Femur (tissue), 1 donor: ENCODE measurements around the gene CENPX.

Experiments used
- DNase-seq: peaks from one replicate; pipeline ENCODE4 v3.0.0-alpha.2; 2017

The CENPX gene

DNA sequence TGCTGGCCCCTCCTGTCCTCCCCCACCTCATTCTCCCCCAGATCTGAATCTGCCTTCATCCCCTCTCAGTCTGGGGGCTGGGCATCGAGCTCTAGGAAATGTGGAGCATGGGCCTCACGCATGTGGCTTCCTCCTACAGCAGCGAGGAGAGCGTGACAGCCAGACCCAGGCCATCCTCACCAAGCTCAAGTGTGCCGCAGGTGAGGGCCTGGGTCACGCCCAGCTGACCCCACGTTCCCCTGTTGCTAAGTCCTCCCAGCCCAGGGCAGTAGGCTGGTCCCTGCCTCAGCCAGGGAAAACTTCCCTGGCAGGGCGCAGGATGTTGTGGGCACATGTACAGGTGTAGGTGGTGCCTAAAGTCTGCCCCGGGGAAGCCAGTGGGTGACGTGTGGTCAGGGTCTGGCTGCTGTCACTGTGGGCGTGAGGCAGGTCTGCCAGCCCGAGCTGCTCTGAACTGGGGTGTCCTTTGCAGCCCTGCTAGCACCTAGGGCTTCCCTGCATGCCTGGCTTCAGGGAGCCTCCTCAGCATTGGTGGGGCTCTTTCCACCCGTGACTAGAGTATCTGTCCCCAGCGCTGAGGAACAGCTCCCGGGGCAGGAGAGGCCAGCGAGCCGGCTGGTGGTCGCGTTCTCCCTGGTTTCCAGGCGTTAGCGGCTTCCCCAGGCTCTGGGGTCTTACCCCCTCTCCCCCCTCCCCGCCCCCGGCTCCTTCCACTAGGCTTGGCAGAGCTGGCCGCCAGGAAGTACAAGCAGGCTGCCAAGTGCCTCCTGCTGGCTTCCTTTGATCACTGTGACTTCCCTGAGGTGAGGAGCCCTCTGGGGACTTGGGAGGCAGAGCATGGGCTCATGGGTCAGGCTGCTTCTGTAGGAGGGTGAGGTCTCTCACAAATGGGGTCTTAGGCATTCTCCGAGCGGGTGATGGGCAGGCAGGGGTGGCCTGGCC, 32.6 kb upstream of the CENPX start:
- peak; percentile 16 for DNase-seq

DNA sequence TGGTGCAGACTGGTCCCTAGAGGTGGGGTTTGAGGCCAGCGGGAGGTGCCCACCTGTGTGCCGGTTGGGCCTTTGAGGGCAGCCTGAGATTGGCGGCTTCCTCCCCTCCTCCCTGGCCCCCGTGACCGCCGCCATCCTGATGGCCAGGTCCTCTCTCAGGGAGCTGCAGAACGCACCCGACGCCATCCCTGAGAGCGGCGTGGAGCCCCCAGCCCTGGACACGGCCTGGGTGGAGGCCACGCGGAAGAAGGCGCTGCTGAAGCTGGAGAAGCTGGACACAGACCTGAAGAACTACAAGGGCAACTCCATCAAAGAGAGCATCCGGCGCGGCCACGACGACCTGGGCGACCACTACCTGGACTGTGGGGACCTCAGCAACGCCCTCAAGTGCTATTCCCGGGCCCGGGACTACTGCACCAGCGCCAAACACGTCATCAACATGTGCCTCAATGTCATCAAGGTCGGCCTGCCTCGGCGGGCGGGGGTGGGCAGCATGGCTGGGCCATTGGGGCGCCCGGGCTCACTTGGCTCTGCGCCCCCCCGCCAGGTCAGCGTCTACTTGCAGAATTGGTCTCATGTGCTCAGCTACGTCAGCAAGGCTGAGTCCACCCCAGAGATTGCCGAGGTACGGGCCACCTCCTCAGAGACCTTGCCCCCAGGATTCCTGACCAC, 31.8 kb upstream of the CENPX start:
- peak; percentile 27 for DNase-seq

DNA sequence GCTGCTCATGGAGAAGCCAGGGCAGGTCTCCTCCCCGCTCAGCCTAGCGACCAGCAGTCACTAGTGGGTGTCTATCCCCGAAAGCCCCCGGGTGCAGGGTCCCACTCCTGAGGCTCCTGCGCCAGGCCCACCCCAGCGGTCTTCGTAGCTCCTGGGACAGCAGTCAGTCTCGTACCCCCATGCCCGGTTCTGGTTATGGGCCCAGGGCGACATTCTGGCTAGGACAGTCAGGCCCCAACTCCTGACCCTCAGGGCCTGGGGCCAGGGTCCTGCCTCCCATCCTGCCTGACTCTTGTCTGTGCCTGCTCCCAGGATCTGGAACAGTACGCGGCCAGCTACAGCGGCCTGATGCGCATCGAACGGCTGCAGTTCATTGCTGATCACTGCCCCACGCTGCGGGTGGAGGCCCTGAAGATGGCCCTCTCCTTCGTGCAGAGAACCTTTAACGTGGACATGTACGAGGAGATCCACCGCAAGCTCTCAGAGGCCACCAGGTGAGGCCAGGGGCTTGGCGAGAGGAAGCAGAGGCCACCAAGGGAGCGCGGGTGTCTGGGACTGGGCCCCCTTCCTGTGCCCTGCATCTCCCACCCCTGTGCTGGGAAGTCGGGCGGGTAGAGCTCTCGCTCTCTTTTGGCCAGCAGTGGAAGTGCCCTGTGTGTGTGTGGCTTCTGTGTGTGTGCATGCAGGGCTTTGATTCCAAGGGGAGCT, 31.0 kb upstream of the CENPX start:
- peak; percentile 15 for DNase-seq

DNA sequence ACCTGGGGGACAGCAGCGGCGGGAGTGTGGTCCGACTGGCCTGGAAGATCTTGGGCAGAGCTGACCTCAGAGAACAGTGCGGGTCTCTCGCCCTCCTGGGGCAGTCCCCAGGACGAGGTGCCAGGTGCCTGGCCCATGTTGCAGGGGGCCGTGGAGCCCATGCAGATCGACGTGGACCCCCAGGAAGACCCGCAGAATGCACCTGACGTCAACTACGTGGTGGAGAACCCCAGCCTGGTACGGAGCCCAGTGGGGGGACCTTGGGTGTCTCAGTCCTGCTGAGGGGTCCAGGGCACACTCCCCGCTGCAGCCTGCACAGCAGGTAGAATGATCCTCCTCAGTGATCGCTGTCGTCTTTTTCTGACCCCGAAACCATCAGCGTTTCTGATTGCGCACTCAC, 30.5 kb upstream of the CENPX start:
- no peak for DNase-seq

DNA sequence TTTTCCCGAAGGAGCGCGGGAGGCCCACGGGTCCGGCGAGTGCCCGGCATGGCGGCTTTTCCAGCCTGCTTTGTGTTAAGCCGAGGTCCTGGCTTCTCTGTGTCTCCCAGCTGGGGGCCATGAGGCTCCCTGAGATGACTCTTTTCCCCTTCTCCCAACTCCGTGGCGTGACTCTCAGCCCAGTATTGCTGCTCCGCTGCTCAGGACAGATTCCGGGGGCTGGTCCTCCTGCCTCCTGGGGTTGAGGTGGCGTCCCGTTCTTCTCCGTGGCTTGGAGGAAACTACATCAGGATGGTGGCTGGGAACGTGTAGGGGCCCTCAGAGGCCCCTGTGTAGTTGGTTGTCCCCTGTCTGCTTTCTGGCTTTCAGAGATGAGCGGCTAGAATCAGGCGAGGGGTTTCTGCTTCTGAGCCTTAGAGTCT, 30.0 kb upstream of the CENPX start:
- DNase-seq, result peak; percentile 18

DNA sequence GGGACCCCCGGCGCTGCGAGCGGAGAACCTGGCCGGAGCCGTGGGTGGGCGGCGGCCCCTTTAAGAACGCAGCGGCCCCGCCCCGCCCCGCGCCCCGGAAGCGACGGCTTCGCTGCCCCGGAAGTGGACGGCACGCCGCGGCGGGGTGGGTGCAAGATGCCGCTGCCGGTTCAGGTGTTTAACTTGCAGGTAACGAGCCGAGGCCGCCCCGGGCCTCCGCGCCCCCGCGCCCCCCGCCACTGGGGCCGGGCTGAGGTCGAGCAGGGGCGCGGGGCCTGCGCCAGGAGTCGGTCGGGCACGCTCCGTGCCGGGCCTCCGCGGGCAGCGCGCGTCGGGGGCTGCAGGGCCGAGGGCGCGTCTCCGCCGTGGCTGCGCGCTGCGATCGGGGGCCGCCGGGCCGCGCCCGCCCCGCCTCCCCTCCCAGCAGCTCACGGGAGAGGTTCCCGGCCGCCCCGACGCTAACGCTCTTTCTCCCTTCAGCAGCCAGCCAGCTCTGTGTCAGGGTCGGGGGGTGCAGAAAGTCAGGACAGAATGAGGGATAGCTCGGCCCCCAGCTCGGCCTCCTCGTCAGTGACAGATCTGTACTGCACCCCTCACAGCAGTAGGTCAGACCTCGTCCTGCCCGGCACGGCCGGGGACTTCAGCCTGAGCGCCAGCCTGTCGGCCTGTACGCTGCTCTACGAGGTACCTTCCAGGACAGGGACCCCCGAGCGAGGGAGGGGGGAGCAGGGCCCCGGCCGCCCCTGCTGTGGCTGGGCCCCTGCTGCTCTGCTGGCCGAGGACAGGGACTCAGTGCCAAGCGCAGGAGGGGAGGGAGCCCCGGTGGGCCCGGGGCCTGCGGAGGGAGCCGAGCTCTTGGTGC, 29.3 kb upstream of the CENPX start, which contains the start of the genes GPS1 and RFNG:
Gene GPS1, plus strand, starts transcription at position 123 of the 862 bp plus-strand sequence. Its CDS starts 34 bp downstream, at position 157.
Gene RFNG, minus strand, starts transcription at position 36 of the 862 bp plus-strand sequence. CDS start 45 bp downstream, outside the sequence.
- peak; percentile 85 for DNase-seq

DNA sequence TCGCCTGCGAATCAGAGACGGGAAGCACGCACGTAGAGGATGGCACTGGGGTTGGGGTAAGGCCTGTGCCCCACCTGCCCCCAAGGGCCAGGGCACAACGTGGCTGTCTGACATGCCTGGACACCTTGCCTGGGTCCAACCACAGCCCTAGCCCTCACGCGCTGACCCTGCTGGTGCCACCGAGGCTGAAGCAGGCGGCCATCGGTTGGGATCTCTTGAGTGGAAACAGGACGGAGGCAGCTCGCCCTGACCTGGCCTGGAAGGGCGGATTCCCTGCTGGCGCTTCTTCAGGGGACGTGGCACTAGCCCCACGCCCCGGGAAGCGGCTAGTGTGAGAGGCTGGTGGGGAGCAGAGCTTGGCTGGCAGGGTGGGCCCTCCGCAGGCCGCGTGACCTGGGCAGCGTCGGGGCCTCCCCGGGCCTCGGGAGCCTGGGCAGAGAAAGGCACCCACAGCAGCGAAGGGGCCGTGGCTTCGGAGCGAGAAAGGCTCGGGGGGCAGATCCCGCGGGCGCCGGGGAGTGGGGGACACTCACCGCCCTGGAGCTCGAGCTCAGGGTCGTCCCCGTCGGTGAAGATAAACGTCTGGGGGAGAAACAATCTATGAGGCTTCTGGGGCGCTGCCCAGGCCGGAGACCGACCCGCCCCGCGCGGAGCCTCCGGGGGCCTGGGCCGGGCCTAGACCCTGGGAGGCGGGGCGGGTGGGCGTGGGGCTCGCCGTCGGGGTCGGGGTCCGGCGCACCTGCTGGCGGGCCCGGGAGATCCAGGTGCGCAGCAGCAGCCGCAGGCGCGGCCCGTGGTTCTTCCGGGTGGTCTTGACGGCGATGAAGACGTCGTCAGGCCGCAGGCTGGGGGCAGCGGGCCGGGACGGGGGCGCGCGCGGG, 28.3 kb upstream of the CENPX start:
- peak; percentile 40 for DNase-seq

DNA sequence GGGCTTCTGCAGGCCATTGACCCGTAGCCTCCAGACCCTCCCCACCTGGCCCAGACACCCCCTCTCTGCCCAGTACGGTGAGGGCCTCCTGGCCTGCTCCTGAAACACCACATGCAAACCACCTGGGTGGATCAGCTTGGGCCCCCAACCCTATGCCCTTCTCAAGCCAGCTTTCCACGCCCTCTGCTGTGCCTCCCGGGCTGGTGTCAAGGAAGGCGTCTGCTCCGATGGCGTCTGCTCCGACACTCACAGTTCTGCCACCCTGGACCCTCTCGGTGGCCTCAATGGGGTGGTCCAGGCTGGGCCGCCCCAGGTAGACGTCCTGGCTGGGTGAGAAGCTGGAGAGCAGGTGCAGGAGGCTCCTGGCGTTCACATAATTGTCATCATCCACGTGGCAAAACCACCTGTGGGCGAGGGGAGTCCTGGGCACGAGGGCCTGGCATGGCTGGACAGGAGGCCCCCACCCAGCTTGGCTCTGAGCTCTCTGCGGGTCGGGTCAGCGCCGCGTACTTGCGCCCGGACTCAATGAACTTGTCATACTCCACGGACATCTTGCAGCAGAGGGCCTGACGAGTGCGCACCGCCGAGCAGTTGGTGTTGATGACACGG, 27.6 kb upstream of the CENPX start:
- peak; percentile 25 for DNase-seq

DNA sequence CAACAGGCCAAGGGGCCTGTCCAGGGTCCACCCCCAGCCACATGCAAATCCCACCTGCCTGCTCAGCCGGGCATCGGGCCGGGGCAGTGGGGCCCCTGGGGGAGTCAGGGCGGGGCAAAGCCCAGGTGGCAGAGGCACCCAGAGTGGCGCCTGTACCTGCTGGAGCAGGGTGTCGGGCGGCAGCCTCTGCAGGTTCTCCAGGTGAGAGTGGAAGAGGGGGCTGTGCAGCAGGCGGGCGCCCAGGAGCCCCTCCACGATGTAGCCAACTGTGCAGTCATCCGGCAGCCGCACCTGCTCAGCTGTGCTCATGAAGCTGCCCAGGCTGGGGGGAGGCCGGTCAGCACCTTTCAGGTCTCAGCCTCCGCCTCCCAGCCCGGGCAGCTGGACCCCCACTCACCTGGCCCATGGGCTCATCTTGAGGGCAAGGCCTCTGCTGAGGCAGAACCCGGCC, 26.9 kb upstream of the CENPX start:
- peak; percentile 17 for DNase-seq

DNA sequence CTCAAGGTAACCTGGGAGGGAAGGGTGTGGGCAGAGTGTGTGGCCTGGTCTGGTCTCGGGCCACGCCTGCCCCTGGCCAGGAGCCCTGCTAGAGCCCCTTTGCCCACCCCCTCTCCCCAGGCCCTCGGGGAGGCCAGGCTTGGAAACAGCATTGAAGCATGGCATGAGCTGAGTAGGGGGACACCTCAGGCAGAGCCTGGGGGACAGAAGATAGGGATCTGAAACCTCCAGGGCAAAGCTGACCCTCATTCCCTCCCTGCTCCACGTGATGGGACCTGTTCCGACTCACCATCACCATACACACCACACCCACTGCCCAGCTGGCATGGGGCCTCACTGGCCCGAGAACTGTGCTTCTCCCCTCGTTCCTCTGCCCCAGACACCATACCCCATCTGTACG, 26.4 kb upstream of the CENPX start:
- DNase-seq, result peak; percentile 17

DNA sequence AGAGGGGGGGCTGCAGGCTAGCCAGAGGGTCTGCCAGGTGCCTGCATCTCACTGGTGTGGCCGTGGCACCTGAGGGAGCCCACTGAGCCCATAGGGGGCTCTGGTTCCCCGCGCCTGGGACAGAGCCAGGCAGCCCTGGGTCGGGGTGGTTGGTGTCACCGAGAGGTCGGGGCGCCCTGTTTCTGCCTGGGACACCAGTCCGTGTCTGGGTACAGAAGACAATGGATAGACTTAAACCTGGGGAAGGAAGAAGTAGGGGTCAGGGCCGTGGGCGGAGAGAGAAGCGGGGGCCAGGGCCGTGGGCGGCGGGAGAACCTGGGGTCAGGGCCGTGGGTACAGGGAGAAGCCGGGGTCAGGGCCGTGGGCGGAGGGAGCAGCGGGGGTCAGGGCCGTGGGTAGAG, 25.9 kb upstream of the CENPX start:
- DNase-seq, result peak; percentile 16

DNA sequence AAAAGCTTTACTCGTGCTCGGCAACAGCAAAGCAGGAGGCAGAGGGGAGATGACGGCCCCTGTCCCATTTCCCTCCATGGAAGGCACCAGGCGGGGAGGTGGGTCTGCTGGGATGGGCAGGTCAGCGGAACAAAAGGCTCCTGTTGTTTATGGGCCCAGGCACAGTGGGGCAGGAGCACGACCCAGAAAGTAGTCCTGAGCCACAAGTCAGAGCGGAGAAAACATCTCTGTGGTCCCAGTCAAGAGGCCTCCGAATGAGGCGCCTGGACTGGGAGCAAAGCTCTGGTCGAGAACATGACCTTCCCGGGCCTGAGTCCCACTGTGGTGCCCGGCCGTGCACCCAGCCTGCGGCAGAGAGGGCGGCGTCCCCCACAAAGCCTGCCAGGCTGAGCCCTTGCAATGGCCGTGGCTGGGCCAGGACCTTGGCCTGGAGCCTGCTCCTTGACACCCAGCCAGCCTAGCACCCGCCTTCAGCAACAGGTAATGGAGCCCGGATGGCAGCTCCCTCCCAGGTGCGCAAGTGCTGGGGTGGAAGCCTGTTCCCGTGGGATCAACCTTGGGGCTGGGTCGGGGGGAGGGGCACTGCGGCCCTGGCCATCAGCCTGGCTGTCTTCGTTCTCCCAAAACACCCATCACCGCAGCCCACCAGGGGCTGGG, 25.4 kb upstream of the CENPX start:
- no peak for DNase-seq

DNA sequence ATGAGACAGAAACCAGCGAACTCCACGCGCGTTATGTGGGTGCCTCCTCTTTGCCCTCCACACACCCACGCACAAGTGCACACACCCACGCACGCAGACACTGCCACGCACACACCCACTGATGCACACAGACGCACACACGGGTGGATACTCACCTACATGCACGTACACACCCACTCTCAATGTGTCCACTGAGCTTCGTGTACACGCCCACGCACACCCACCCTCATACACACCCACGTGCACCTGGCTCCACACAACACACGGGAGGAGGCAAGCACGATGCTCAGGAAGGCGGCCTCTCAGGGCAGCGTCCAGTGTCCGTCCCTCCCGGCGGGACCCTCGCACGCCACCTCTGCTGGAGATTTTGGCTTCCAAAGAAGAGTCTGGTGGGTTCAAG, 24.7 kb upstream of the CENPX start:
- no peak for DNase-seq

DNA sequence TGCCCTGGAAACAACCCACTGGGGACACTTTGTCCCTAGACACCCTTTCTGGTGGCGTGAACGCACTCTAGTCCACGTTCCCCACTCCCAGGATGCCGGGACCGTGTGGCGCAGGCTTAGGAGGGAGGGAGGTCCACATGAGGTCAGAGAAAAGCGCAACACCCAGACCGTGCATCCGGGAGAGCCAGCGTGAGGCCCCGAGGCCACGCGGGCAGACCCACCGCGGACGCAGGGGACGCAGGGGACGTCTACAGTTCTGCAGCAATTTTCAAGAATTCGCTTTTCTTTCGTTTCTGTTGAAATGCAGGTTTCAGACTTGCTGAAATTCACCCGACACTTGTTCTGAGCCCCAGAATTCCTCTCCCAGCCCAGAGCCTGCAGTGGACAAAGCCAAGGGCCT, 24.2 kb upstream of the CENPX start:
- no peak for DNase-seq

DNA sequence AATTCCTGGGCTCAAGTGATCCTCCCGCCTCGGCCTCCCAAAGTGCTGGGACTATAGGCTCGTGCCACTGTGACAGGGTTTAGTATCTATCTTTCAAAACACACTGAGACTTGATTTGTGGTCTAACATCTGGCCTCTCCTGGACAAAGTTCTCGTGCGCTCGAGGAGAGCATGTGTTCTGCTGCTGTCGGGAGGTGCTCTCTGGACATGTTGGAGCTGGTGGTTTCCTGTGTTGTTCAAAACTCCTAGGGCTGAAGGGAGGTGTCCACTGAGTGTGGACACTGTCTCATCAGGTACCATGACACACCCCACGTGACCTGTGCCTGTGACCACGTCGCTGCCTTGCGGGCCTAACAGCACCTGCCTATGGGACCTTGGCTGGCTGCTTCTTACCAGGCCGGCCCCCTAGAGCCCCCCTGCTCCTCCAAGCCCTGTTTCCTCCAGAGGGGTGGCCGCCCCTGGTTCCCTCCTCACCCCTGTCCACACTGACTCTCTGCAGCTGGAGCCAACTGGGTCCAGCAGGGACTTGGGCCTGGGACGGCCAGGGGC, 23.3 kb upstream of the CENPX start:
- no peak for DNase-seq

DNA sequence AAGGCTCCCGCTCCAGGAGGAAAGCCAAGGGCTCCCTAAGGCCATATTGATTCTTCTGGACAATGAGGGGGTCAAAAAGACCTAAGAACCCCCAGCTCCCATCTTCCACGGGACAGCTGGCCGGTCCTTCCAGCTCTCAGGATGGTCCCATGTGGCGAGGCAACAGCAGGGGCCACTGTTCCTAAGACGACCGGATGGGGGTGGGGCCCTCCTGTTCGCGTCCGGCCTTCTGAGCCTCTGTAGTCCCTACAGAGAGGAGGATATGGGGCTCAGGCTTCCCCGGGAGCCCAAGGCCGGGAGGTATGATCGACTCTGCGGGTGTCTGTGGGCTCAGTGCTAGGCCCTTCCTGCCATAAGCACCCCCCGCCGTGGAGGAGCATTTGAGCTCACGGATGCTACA, 20.8 kb upstream of the CENPX start:
- no peak for DNase-seq

DNA sequence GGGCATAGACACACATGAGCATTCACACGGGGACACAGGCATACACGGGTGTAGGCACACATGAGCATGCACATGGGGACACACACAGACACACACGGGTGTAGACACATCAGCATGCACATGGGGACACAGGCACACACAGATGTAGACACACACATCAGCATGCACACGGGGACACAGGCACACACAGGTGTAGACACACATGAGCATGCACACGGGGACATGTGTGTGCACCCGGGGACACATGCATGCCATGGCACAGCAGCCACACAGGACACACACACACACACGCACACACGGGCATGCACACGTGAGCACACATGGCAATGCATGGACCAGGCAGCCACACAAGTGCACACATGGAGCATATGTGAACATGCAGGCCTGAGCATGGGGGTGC, 20.0 kb upstream of the CENPX start:
- no peak for DNase-seq

DNA sequence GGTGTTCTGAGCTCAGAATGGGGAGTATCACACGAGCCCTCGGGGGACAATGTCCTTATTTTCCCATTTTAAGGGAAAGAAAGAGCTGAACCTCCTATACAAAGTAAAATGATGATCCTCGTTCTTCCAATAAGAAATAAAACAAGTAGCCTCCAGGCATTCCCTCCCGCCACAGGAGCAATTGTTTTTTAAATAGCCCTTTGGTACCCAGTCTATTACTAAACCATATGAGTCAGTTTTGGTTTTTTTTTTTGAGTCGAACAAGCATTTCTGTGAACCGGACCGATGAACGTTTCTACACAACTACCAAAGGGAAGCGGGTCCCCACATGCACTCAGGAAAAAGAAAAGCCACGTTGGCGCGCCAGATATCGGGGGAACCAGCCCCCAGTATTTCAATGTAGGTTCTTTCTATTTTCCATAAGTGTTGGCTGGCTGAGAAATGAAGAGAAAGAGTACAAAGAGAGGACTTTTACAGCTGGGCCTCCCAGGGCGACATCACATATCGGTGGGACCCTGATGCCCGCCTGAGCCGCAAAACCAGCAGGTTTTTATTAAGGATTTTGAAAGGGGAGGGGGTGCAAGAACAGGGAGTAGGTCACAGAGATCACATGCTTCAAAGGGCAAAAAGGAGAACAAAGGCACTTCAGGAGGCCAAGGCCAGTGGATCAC, 18.6 kb upstream of the CENPX start:
- no peak for DNase-seq

DNA sequence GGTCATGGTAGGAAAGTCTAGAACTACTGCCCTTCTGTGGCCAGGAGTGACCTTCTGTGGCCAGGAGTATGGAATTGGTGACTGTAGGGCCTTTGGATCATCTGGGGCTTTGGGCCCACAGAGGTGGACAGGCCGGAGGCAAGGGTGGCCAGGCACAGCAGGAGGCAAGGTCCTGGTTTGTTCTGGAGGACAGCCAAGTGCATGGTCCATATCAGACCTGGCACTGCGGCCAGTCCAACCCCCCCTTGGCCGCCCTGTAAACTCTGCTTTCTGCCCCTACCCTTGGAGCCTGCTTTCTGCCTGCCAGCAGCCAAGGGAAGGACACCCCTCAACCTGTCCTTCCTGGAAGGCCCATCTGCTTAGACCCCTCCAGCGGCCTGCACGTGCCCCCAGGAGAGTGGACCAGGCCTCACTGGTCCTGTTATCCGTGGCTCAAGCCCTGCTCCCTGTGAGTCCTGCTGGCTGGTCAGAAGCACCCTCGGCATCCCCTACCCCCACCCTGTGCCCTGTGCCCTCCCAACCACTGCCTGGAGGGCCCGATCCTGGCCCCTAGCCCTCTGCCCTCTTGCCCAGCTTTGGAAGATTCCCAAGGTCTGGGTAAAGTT, 17.1 kb upstream of the CENPX start:
- DNase-seq, result no peak
